ENCODE data around the gene PROSER3. TPM values are rescaled to one million over a fixed set of nuclear protein-coding genes. Genes with fewer than 3 reads are reported as not detected.

Gene PROSER3
- polyA plus RNA-seq, 1 experiment = 5.2 TPM

DNA sequence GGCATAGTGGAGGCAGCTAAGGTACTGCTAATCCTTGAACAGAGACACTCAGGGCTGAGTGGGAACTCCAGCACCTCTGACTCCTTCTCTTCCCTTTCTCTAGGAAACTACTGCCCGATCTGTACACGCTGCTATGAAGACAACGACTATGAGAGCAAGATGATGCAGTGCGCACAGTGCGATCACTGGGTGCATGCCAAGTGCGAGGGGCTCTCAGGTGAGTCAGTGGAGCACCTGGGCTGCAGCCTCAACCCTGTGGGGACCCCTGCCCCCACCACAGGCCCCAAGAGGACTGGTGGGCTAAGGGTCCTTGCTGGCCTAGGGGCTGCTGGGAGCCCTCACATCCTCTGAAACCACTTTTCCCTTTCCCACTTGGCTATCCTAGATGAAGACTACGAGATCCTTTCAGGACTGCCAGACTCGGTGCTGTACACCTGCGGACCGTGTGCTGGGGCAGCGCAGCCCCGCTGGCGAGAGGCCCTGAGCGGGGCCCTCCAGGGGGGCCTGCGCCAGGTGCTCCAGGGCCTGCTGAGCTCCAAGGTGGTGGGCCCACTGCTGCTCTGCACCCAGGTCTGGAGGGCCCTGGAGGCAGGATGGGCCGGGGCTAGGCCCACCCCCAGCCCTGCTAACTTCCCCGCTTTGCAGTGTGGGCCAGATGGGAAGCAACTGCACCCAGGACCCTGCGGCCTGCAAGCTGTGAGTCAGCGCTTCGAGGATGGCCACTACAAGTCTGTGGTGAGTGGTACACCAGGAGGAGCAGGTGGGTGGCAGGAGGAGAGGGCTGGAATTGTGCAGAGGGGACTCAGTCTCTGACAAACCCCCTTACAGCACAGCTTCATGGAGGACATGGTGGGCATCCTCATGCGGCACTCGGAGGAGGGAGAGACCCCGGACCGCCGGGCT, 30.7 kb upstream of the PROSER3 start:
- Histone ChIP-seq H3K27ac (ENCODE audit: low read depth, low read length) (no peak overlapping the region), H3K9me3 (ENCODE audit: control insufficient read depth, insufficient read depth, low read length) (no peaks in the 10 kb centered on the region; the same call in 1 of the 2 replicates), H3K4me3 (ENCODE audit: low read depth, low read length) (no peak overlapping the region), H3K27me3 (ENCODE audit: control insufficient read depth, insufficient read depth, low read length) (no peaks in the 10 kb centered on the region)
- ChIA-PET CTCF (interaction anchor here (0.6 to 0.7 kb wide), 2 partner anchors 13 to 207 kb away, joined by 4 read pairs; no protein-coding TSS in a partner anchor), POLR2A (no interaction called here)
- TF ChIP-seq CTCF (IDR thresholded peaks at IDR 0.05; ENCODE audit: low read depth, low read length) = no peak
- no peak for DNase-seq (ENCODE audit: low read depth, low spot score)

GRCh38 chr19:35727956-35728706, 29.8 kb upstream of the PROSER3 start:
- H3K27ac ChIP-seq (ENCODE audit: low read depth, low read length) = no peak overlapping the region
- no peak for DNase-seq (ENCODE audit: low read depth, low spot score)
- ChIA-PET POLR2A (no interaction called here), CTCF (interaction anchor here (0.6 kb wide), 1 partner anchor 206 kb away, joined by 4 read pairs; no protein-coding TSS in a partner anchor)
- H3K27me3 ChIP-seq (ENCODE audit: control insufficient read depth, insufficient read depth, low read length) = no peaks in the 10 kb centered on the region
- no peak overlapping the region for H3K4me3 ChIP-seq (ENCODE audit: low read depth, low read length)
- no peaks in the 10 kb centered on the region; the same call in 1 of the 2 replicates for H3K9me3 ChIP-seq (ENCODE audit: control insufficient read depth, insufficient read depth, low read length)
- TF ChIP-seq CTCF (IDR thresholded peaks at IDR 0.05; ENCODE audit: low read depth, low read length) = no peak

GRCh38 chr19:35729021-35729420, 29.0 kb upstream of the PROSER3 start:
- Histone ChIP-seq H3K4me3 (ENCODE audit: low read depth, low read length) (no peak overlapping the region), H3K9me3 (ENCODE audit: control insufficient read depth, insufficient read depth, low read length) (no peaks in the 10 kb centered on the region; the same call in 1 of the 2 replicates), H3K27ac (ENCODE audit: low read depth, low read length) (no peak overlapping the region), H3K27me3 (ENCODE audit: control insufficient read depth, insufficient read depth, low read length) (no peaks in the 10 kb centered on the region)
- CTCF ChIA-PET = no interaction called here
- POLR2A ChIA-PET = no interaction called here
- DNase-seq (ENCODE audit: low read depth, low spot score) = no peak
- no peak for TF ChIP-seq CTCF (IDR thresholded peaks at IDR 0.05; ENCODE audit: low read depth, low read length)

DNA sequence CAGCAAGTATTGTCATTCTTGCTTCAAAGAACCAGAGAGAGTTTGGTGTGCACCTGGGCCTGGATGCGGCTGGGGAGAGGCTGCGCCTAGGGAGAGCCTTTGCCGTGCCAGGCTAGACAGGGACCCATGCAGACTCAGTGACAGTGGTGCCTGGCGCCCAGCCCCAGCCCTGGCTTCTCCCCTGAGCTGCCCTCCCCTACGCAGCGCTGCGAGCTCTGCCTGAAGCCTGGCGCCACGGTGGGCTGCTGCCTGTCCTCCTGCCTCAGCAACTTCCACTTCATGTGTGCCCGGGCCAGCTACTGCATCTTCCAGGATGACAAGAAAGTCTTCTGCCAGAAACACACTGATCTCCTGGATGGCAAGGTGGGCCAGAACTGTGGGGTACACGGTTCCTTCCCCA, 28.2 kb upstream of the PROSER3 start:
- no peak for TF ChIP-seq CTCF (IDR thresholded peaks at IDR 0.05; ENCODE audit: low read depth, low read length)
- ChIA-PET POLR2A (no interaction called here), CTCF (interaction anchor here (1.0 kb wide), 1 partner anchor 37 kb away, joined by 3 read pairs; no protein-coding TSS in a partner anchor)
- Histone ChIP-seq H3K9me3 (ENCODE audit: control insufficient read depth, insufficient read depth, low read length) (no peaks in the 10 kb centered on the region; the same call in 1 of the 2 replicates), H3K27ac (ENCODE audit: low read depth, low read length) (no peak overlapping the region), H3K4me3 (ENCODE audit: low read depth, low read length) (no peak overlapping the region), H3K27me3 (ENCODE audit: control insufficient read depth, insufficient read depth, low read length) (no peaks in the 10 kb centered on the region)
- no peak for DNase-seq (ENCODE audit: low read depth, low spot score)
